NCI-H1436 treated with DMSO at 0.1 percent for 48 hours (cell line): ENCODE measurements around the gene ARHGEF2.

Experiments used
- DNase-seq: peaks from one replicate; lab custom pipeline; 2025; lab: John Stamatoyannopoulos, UW

ARHGEF2 gene

GRCh38 chr1:155978325-155978972 is at the start of gene ARHGEF2:
Gene ARHGEF2 (minus strand): TSS chr1:155978547. CDS start chr1:155978427, 120 bp downstream.
- no peak for DNase-seq

GRCh38 chr1:156026588-156026987 is 48.2 kb upstream of the ARHGEF2 start:
- DNase-seq = no peak

GRCh38 chr1:156025876-156026275 is 47.5 kb upstream of the ARHGEF2 start:
- DNase-seq = no peak

DNA sequence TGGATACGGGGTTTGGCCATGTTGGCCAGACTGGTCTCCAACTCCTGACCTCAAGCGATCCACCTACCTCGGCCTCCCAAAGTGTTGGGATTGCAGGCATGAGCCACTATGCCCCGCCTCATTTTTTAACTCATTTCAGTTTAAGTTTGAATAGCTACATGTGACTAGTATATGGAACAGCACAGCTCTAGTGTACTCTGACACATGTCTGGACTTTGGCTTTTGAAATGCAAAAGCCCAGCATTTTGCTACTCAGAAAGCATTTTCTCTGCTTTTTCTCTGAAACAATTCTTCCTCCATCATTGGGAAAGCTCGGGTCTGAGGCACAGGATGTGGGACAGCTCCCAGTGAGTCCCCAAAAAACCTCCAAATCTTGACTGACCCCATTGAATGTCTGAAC is 46.5 kb upstream of the ARHGEF2 start:
- DNase-seq = no peak

DNA sequence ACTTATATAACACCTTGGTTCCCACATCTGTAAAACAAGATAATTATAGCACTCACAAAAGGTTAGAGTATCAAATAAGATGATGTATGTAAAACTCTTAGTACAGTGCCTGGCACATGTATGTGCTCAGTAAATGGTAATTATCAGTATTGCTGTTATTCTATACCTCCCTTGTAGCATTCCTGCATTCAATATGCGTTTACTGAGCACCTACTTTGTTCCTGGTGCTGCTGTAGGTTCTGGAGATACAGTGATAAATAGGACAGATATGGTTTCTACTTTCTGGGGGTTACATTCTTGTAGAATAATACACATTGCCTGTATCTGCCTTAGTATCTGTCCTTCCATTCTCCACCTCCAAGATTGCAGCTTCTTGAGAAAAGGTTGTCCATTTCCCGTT is 43.6 kb upstream of the ARHGEF2 start:
- DNase-seq = no peak

DNA sequence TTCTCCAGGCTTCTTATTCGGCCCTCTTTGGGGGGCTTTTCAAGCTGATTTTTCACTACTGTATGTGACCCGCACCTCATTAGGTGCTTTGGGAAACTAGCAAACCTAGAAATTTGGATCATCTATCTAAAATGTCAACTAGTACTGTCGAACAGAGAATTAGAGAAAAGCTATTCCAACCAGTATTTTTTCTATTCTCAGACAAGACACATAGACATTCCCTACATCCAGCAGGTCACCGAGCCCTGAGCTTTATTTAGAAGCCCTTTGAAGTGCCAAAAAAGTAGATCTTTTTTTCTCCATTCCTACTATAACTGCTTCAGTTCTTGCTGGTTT is 42.7 kb upstream of the ARHGEF2 start:
- DNase-seq = no peak

GRCh38 chr1:156020293-156021092 is 42.1 kb upstream of the ARHGEF2 start, which contains the start of gene SSR2:
Gene SSR2 (minus strand): TSS chr1:156020951. CDS start chr1:156020167, 784 bp downstream.
- DNase-seq = peak; percentile 68

DNA sequence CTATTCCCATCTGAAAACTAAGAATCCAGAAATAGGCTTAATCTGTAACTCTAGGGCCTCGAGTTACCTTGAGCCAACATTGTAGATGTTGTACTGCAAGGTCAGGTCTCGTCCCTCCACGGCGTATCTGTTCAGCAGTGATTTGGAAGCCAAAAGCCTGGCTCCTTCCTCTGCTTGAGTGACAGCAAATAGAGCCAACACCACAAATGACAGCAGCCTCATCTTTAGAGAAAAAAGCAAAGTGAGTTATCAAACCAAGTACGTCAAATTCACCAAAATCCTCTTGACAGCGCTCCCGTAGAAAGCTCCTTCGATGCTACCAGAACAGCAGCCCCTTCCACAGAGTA is 41.6 kb upstream of the ARHGEF2 start:
- DNase-seq = no peak

DNA sequence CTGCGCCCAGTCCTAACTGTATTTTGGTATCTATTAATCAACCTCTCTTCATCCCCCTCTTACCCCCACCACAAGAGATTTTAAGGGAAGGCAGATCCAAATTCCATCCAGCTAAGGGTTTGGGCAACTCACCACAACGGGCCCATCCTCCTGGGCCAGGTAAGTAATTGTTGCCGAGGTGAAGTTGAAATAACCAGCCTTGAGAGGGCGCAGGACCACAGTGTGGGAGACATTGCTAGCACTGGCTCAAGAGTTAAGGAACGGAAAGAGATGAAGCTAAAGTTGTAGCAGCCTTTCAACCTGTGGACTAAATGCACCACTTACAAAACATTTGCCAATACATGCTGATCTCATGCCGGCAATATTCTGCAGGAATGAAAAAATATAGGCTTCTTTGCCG is 36.5 kb upstream of the ARHGEF2 start:
- no peak for DNase-seq

DNA sequence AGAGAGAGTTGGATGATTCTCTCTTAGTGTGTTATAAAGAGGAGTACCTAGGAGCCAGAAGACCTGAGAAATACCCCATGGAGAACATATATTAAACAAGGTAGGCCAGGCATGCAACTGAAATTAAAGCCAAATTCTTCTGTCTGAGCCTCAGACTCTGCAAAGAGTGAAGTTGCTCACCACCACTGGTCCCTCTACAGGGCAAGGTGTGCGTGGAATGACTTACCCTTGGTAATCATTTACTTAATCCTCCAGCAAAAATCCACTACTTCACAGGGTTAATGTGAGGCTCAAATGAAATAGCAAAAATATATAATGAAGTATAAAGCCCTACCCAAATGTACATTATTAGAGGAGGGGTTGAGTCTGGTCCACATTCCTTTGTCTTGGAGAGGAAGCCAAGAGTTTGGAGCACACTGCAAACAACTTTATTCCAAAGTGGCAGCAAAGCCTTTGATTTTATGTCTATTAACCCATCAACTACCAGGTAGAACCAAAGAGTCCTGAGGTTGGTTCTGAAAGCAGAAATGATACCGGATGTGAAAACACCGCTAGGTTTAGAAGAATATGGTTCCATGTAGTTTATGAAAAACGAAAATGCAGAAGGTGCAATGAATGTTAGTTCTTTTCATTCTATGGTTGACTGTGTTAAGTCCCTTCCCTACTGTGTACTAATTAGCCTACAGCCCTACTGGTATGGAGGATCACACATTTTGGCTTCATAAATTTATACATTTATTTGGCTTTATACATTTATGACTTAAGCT is 33.9 kb upstream of the ARHGEF2 start:
- DNase-seq = no peak

- no peak for DNase-seq
Measured at GRCh38 chr1:156009404-156009803, 31.1 kb upstream of the ARHGEF2 start.

GRCh38 chr1:156006666-156007376 is 28.5 kb upstream of the ARHGEF2 start:
- no peak for DNase-seq

GRCh38 chr1:156004843-156005584 is 26.7 kb upstream of the ARHGEF2 start:
- DNase-seq = no peak

DNA sequence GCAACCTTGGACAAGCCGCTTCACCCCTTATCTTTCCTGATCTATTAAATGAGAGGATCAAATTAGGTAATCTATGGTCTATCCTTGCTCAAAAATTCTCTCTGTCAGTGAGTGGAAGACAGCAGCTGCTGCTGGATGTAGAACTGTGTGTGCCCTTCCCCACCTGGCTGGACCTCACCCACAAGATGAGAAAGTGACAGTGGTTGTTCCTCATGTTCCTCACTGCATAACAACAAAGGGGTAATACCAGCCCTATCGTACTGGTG is 25.5 kb upstream of the ARHGEF2 start:
- DNase-seq = no peak

- no peak for DNase-seq
Measured at GRCh38 chr1:156002188-156002911, 24.0 kb upstream of the ARHGEF2 start.

- no peak for DNase-seq
Measured at GRCh38 chr1:156001662-156002171, 23.4 kb upstream of the ARHGEF2 start.

GRCh38 chr1:156001021-156001661 is 22.8 kb upstream of the ARHGEF2 start:
- no peak for DNase-seq

DNA sequence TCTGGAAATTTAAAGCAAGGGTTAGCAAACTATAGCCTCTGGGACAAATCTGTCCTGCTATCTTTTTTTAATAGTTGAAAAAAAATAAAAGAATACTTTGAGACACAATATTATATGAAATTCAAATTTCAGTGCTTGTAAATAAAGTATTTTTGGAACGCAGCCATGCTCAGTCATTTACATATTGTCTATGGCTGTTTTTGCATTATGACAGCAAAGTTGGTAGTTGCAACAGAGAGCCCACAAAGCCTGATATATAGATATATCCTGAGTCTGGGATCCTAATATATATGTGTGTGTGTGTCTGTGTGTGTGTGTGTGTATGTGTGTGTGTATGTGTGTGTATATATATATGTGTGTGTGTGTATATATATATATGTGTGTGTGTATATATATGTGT is 21.6 kb upstream of the ARHGEF2 start:
- no peak for DNase-seq

GRCh38 chr1:155996166-155996565 is 17.8 kb upstream of the ARHGEF2 start:
- DNase-seq = no peak

DNA sequence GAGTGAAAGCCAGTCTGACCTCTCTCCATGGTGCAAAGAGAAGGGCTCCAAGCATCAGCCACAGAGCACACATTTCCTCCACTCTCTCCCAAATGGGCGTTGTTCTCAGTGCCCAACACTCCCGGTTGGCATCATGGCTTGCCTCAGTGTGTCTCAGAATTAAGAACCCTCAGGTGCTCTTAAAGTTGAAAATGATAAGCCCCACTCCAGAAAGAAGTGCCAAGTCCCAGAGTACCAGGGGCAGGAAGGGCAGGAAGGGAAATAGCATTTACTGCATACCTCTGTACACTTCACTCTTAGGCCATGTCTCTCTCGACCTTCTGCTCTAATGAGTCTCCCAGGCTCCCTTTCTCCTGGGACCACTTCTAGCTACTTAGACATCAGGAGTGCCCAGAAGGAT is 15.2 kb upstream of the ARHGEF2 start:
- DNase-seq = no peak
